K562 (cell line): ENCODE measurements around the gene BRD3. TPM values are rescaled to one million over a fixed set of nuclear protein-coding genes. Genes with fewer than 3 reads are reported as not detected.
A peak's percentile ranks its signal among the peaks of the same experiment; 100 is the strongest.

Experiments
- ATAC-seq: fragments of 200-7000 bp; cut with Tn5 transposase; 3 replicates; pipeline ENCODE4 v1.9.1; 2020; ENCODE audit warnings: moderate library complexity
- BruUV-seq: library from RNA; stranded (reverse); fragments of 400-500 nt; replicated peaks from 2 replicates; lab custom pipeline; 2021; lab: Mats Ljungman, UMichigan
- CTCF ChIA-PET: fragments of 300-600 bp; formaldehyde crosslinking; extraction: SDS; loops from one replicate; lab custom pipeline; 2021; ENCODE audit warnings: low intra/inter-chr PET ratio; lab: Yijun Ruan, JAX
- POLR2A ChIA-PET: fragments of 300-600, 350-650 bp; sonication (Branson Sonifier 250); formaldehyde crosslinking; extraction: SDS; loops from one replicate; lab custom pipeline; 2021; ENCODE audit warnings: antibody characterized with exemption, inconsistent platforms; lab: Yijun Ruan, JAX
- DNase-seq, 4 experiments: peaks; one replicate each; pipeline versions ENCODE4 v3.0.0 to v3.0.0-alpha.2; 2011 to 2018; ENCODE audit warnings: low spot score in 3 of 4, mixed read lengths in 3 of 4; ENCODE audit errors: extremely low read depth in 1 of 4
- FAIRE-seq: peaks from 2 replicates; lab custom pipeline; 2011; peaks lifted over from hg19 to GRCh38; lab: Jason Lieb, UNC
- H2AFZ ChIP-seq: 2 replicates; pipeline ENCODE4 v1.6.0; 2011; ENCODE audit warnings: low read depth, low read length, control low read depth, inconsistent platforms
- H3K27ac ChIP-seq: fragments of 200-600 bp; 3 replicates; pipeline ENCODE4 v1.8.0; 2011; ENCODE audit warnings: low read depth, mild to moderate bottlenecking, control low read depth, inconsistent platforms, low read length, moderate library complexity, mixed read lengths; ENCODE audit errors: extremely low read depth
- H3K27me3 ChIP-seq, 2 experiments: fragments of 300-600 bp in 1 of 2; 2 replicates in 1 of 2; 3 replicates in 1 of 2; pipeline versions ENCODE4 v1.6.0 to v1.8.0; 2011; ENCODE audit warnings: inconsistent platforms in 2 of 2, low read length in 2 of 2, mild to moderate bottlenecking in 1 of 2, mixed read lengths in 1 of 2, moderate library complexity in 1 of 2; ENCODE audit not compliant: control insufficient read depth in 2 of 2, insufficient read depth in 2 of 2
- H3K36me3 ChIP-seq: fragments of 300-600 bp; 3 replicates; pipeline ENCODE4 v1.8.0; 2011; ENCODE audit warnings: mild to moderate bottlenecking, low read length, inconsistent platforms; ENCODE audit not compliant: control insufficient read depth, insufficient read depth
- H3K4me1 ChIP-seq, 2 experiments: fragments of 200-600 bp in 1 of 2; replicated peaks in 1 of 2; 2 replicates in 1 of 2; 3 replicates in 1 of 2; pipeline versions ENCODE4 v1.5.1 to v1.8.0; 2011; ENCODE audit warnings: inconsistent platforms in 2 of 2, low read length in 2 of 2, mild to moderate bottlenecking in 1 of 2, mixed read lengths in 1 of 2, moderate library complexity in 1 of 2; ENCODE audit not compliant: control insufficient read depth in 2 of 2, insufficient read depth in 2 of 2
- H3K4me2 ChIP-seq: 2 replicates; pipeline ENCODE4 v1.6.1; 2011; ENCODE audit warnings: low read length, control low read depth, inconsistent platforms, mixed read lengths; ENCODE audit not compliant: insufficient read depth
- H3K4me3 ChIP-seq: fragments of 200-600 bp; sonication (generic), shearing (Covaris generic); 2 replicates; pipeline ENCODE4 v1.5.1; 2016; ENCODE audit warnings: control low read depth, inconsistent platforms
- H3K79me2 ChIP-seq: fragments of 200-600 bp; 3 replicates; pipeline ENCODE4 v1.8.0; 2011; ENCODE audit warnings: low read length, inconsistent platforms; ENCODE audit not compliant: control insufficient read depth, insufficient read depth
- H3K9ac ChIP-seq, 2 experiments: 2 replicates each; pipeline versions ENCODE4 v1.6.0 to v1.6.1; 2011; ENCODE audit warnings: low read depth in 2 of 2, low read length in 2 of 2, control low read depth in 1 of 2, inconsistent platforms in 1 of 2, mild to moderate bottlenecking in 1 of 2, mixed read lengths in 1 of 2; ENCODE audit not compliant: insufficient read depth in 1 of 2
- H3K9me1 ChIP-seq: one replicate; pipeline ENCODE4 v1.6.0; 2011; ENCODE audit warnings: inconsistent platforms, mild to moderate bottlenecking, low read length, moderate library complexity; ENCODE audit not compliant: control insufficient read depth, insufficient read depth
- H3K9me3 ChIP-seq: replicated peaks from 2 replicates; pipeline ENCODE4 v1.5.1; 2011; ENCODE audit warnings: low read depth, low read length, inconsistent platforms; ENCODE audit not compliant: control insufficient read depth, insufficient read depth
- H4K20me1 ChIP-seq: replicated peaks from 2 replicates; pipeline ENCODE4 v1.6.1; 2011; ENCODE audit warnings: low read length, inconsistent platforms, mixed read lengths; ENCODE audit not compliant: control insufficient read depth, insufficient read depth
- NCOA2 ChIP-seq, 2 experiments: fragments of 450-650 bp; IDR thresholded peaks; 2 replicates each; pipeline ENCODE4 v1.6.1; 2018; ENCODE audit warnings: mild to moderate bottlenecking in 2 of 2, moderate library complexity in 1 of 2; ENCODE audit not compliant: partially characterized antibody in 2 of 2
- POLR2G ChIP-seq: fragments of 200-400 bp; formaldehyde crosslinking; IDR thresholded peaks from 2 replicates; pipeline ENCODE4 v1.6.1; 2017; ENCODE audit warnings: low read depth, mild to moderate bottlenecking, antibody characterized with exemption, low read length, moderate library complexity
- WGBS: fragments of 100-300 bp; shearing (Covaris generic); methylation state at CpG from one replicate; pipeline ENCODE4 v1.1.6; 2016; ENCODE audit warnings: low coverage, mixed read lengths; ENCODE audit not compliant: insufficient coverage; ENCODE audit errors: missing lambda C conversion rate; 5-methylcytosine and 5-hydroxymethylcytosine counted together
- in situ Hi-C: fragments of 300-500 bp; cut with MboI; formaldehyde crosslinking; loops from 4 replicates; pipeline ENCODE4 v1.15.0; 2018; ENCODE audit warnings: inconsistent platforms, mixed read lengths
- intact Hi-C: fragments of 100-400 bp; cut with micrococcal nuclease; formaldehyde crosslinking; loops from 2 replicates; pipeline ENCODE4 v1.14.2; 2022
- polyA plus RNA-seq, 8 experiments: library from polyadenylated mRNA; depleted of rRNA in 4 of 8; stranded (reverse) in 5 of 8; unstranded in 3 of 8; fragments of >200 nt; fragmentation: Nextera tagmentation in 2 of 8; fragmentation: Illumina TruSeq in 1 of 8; extraction: Ambion mirVana in 2 of 8; extraction: Trizol in 1 of 8; gene quantifications; 2 replicates each; pipeline versions ENCODE4 v1.2.1 to v1.2.3, GENCODE V29; 2011 to 2014; ENCODE audit warnings: inconsistent platforms in 1 of 8, missing spikeins in 1 of 8
- total RNA-seq, 7 experiments: library from RNA; depleted of rRNA in 6 of 7; stranded (reverse); fragments of >200 nt in 6 of 7; fragmentation: Illumina TruSeq in 2 of 7; extraction: Trizol in 2 of 7; gene quantifications; 2 replicates each; pipeline versions ENCODE4 v1.2.1 to v1.2.3, GENCODE V29; 2011 to 2021; ENCODE audit warnings: low replicate concordance in 1 of 7
- TF ChIP-seq, protein P1 (sequence below), 2 experiments: fragments of 200-800 bp in 1 of 2; sonication (Bioruptor generic) in 1 of 2; sonication (generic) in 1 of 2; formaldehyde crosslinking in 1 of 2; IDR thresholded peaks in 1 of 2; conservative IDR thresholded peaks in 1 of 2; 2 replicates each; pipeline versions ENCODE4 v1.5.0 to v1.6.1; 2016 to 2020; ENCODE audit warnings: missing compliant biosample characterization in 1 of 2, missing genetic modification characterization in 1 of 2, missing genetic modification reagents in 1 of 2

The BRD3 gene
- total and polyA plus RNA-seq, 9 of the 15 experiments (the other 6 are each of a cell fraction or from before 2014, with no cell fraction given), result 0.82 to 37.1 (median 4.2) TPM

DNA sequence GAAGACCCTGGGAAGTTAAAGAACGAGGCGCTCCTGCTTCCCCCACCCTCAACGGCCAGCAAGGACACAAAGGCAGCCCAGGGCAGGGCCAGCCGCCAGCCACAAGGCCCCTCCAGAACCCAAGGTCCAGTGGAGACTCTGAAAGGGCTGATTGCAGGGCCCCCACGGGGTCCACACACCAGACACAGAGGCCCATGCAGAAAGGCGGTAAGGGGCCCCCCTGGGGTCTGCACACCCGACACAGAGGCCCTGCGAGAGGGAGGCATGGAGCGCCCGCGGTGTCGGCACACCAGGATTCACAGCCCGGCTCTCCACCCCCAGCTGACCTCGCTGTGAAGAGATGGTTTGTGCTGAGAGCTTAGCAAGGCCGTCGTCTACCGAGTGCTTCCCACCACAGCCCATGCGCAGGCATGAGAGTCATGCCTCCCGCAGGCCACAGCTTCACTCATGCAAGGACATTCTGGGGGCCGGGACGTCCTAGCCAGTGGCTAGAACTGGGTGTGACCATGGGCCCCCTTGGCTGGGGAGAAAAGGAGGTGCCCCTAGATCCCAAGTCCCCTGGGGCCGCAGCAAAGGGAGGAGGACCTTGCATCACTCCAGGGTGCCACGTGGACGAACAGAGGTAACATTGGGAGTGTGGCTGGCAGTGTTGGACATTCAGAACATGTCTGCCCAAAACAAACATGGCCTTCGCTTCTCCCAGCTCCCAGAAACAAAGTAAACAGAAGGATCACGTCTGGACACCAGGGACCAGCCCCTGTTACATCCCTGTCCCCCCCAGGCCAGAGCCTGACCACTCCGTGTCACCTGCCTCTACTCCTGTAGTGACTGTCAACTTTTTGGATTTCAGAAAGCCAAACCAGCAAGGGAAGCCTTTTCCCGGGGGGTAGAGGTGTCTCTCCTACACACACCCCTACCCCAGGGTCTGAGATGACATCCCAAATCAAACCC, 9.8 kb downstream of the BRD3 start:
- H4K20me1 ChIP-seq, result peaks cover 48% of the 10 kb centered on the region
- CTCF ChIA-PET, result no interaction called here
- intact Hi-C loops (no loop called here), in situ Hi-C loops (no loop called here)
- no peak overlapping the region for H3K4me2 ChIP-seq
- H3K9me1 ChIP-seq, result peaks cover 5% of the 10 kb centered on the region
- WGBS, result 65% methylated on average over 21 of the region's 28 CpGs
- H3K4me1 ChIP-seq, result peaks cover 0 to 67% of the 10 kb centered on the region in 2 experiments; a peak in 2 of 5 replicates
- no TSS peak for BruUV-seq
- no peak overlapping the region for H3K27ac ChIP-seq
- FAIRE-seq (no peak), DNase-seq (no peak), ATAC-seq (no peak)
- no peak overlapping the region for H3K4me3 ChIP-seq
- peaks cover under 1% of the 10 kb centered on the region; the same call in 1 of the 3 replicates for H3K36me3 ChIP-seq
- no peaks in the 10 kb centered on the region for H3K27me3 ChIP-seq
- H3K9me3 ChIP-seq, result no peaks in the 10 kb centered on the region
- TF ChIP-seq, protein P1, sequence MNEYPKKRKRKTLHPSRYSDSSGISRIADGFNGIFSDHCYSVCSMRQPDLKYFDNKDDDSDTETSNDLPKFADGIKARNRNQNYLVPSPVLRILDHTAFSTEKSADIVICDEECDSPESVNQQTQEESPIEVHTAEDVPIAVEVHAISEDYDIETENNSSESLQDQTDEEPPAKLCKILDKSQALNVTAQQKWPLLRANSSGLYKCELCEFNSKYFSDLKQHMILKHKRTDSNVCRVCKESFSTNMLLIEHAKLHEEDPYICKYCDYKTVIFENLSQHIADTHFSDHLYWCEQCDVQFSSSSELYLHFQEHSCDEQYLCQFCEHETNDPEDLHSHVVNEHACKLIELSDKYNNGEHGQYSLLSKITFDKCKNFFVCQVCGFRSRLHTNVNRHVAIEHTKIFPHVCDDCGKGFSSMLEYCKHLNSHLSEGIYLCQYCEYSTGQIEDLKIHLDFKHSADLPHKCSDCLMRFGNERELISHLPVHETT (CRISPR knock-in tag; conservative IDR thresholded peaks at IDR 0.05 in 1 of 2, IDR thresholded peaks at IDR 0.05 in 1 of 2), result no peak
- peak; percentile 56 for TF ChIP-seq POLR2G
- no peak for TF ChIP-seq NCOA2 (IDR thresholded peaks at IDR 0.05; ENCODE audit: partially characterized antibody in 2 of 2)
- POLR2A ChIA-PET, result interaction anchor here (0.6 kb wide), 1 partner anchor 82 kb away, joined by 4 read pairs; no protein-coding TSS in a partner anchor
- H3K79me2 ChIP-seq, result peaks cover 35% of the 10 kb centered on the region
- H2AFZ ChIP-seq, result no peak overlapping the region
- no peak overlapping the region; a peak in 1 of 4 replicates for H3K9ac ChIP-seq
